GM18909 (cell line): ENCODE measurements around the gene RPS3.

Source experiments
- ATAC-seq: cut with Tn5 transposase; IDR thresholded peaks from one replicate; pipeline ENCODE4 v1.9.1; 2021; ENCODE audit warnings: mild to moderate bottlenecking; ENCODE audit not compliant: unreplicated experiment, poor library complexity

Gene RPS3

GRCh38 chr11:75453916-75454655 is 54.8 kb downstream of the RPS3 start:
- ATAC-seq = no peak

GRCh38 chr11:75454987-75455386 is 55.7 kb downstream of the RPS3 start:
- no peak for ATAC-seq
